BE2C (cell line): ENCODE measurements around the gene ZCCHC7.

ENCODE experiments used
- DNase-seq: peaks from one replicate; pipeline ENCODE4 v3.0.0-alpha.2; 2020
- H3K27me3 ChIP-seq: fragments of 250-450 bp; sonication (Bioruptor Pico); 2 replicates; pipeline ENCODE4 v1.5.1; 2020; ENCODE audit warnings: mild to moderate bottlenecking
- H3K36me3 ChIP-seq: fragments of 250-450 bp; sonication (Bioruptor Pico); 2 replicates; pipeline ENCODE4 v1.5.1; 2020; ENCODE audit warnings: mild to moderate bottlenecking
- H3K4me1 ChIP-seq: fragments of 250-450 bp; sonication (Bioruptor Pico); 2 replicates; pipeline ENCODE4 v1.5.1; 2020
- H3K4me3 ChIP-seq: 2 replicates; pipeline ENCODE4 v1.5.1; 2011; ENCODE audit warnings: low read depth, low read length
- H3K9me3 ChIP-seq: fragments of 250-450 bp; sonication (Bioruptor Pico); 2 replicates; pipeline ENCODE4 v1.5.1; 2020
- TF ChIP-seq, protein P1 (sequence below): IDR thresholded peaks from 2 replicates; pipeline ENCODE4 v1.5.1; 2012; ENCODE audit warnings: mild to moderate bottlenecking, low read depth, low read length

The ZCCHC7 gene

GRCh38 chr9:37324261-37324683 lies 203.9 kb downstream of the ZCCHC7 start:
- peak; percentile 43 for DNase-seq
- H3K4me1 ChIP-seq: peaks cover 23% of the 10 kb centered on the region
- H3K36me3 ChIP-seq: no peaks in the 10 kb centered on the region
- H3K4me3 ChIP-seq: no peak overlapping the region
- TF ChIP-seq, protein P1, sequence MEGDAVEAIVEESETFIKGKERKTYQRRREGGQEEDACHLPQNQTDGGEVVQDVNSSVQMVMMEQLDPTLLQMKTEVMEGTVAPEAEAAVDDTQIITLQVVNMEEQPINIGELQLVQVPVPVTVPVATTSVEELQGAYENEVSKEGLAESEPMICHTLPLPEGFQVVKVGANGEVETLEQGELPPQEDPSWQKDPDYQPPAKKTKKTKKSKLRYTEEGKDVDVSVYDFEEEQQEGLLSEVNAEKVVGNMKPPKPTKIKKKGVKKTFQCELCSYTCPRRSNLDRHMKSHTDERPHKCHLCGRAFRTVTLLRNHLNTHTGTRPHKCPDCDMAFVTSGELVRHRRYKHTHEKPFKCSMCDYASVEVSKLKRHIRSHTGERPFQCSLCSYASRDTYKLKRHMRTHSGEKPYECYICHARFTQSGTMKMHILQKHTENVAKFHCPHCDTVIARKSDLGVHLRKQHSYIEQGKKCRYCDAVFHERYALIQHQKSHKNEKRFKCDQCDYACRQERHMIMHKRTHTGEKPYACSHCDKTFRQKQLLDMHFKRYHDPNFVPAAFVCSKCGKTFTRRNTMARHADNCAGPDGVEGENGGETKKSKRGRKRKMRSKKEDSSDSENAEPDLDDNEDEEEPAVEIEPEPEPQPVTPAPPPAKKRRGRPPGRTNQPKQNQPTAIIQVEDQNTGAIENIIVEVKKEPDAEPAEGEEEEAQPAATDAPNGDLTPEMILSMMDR: no peak
- H3K9me3 ChIP-seq: no peaks in the 10 kb centered on the region
- H3K27me3 ChIP-seq: no peaks in the 10 kb centered on the region

DNA sequence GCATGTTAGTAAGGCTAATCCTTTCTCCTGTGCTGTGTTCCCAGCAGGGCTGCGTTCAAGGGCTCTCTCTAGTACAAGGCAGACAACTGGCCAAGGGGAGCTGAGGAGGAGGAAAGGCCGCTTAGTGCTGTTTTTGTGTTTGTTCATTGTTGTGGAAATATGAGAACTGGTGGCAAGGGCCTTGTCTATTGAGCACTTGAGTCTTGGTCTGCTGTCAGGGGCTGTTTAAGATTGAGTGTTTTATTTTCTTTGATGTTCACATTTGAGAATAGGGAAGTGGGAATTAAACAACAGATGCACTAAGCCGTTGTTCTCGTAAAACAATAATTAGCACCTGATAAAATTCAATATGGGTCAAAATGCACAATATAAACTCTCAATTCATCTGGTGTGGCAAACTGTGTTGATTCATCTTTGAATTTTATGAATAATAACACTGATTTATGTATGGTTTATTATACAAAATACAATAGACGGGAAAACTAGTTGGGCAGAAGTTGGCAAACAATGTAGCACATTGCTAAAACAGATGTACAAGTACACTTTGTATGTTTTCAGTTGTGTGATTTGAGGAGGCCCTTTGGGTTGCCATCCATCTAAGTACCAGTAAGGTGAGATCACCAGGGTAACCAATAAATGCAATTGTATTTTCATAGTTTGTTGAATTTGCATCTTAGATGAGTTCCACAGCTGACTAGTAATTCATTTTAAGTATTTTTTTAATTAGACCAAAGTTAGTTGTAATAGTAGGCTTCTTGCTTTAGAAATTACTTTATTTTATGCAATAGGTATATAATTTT lies 204.5 kb downstream of the ZCCHC7 start:
- Histone ChIP-seq H3K36me3 (no peaks in the 10 kb centered on the region), H3K4me3 (no peak overlapping the region), H3K9me3 (no peaks in the 10 kb centered on the region), H3K27me3 (no peaks in the 10 kb centered on the region), H3K4me1 (peaks cover 23% of the 10 kb centered on the region)
- TF ChIP-seq, protein P1: no peak
- DNase-seq: peak; percentile 12

GRCh38 chr9:37325778-37326177 lies 205.4 kb downstream of the ZCCHC7 start:
- no peak for DNase-seq
- TF ChIP-seq, protein P1: no peak
- no peaks in the 10 kb centered on the region for H3K9me3 ChIP-seq
- H3K27me3 ChIP-seq: no peaks in the 10 kb centered on the region
- H3K4me3 ChIP-seq: no peak overlapping the region
- H3K4me1 ChIP-seq: peaks cover 23% of the 10 kb centered on the region
- H3K36me3 ChIP-seq: no peaks in the 10 kb centered on the region

DNA sequence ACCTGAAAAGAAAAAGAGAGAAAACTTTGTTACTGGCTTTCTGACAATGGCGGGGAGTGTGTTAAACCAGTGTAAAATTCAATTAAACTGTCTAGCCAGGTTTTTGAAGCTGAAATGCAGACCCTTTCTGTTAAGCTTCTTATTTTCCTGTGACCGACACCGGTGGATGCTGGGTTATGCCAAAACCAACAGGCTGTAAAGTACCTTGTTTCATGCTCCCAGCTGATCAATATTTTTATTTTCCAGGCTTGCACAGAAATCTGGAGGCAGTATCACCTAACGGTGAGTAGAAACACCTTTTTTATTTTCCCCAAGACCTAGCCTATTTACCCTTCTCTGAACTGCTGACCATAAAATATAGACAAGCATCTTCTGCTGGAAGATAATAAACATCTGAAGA lies 207.2 kb downstream of the ZCCHC7 start:
- no peaks in the 10 kb centered on the region for H3K36me3 ChIP-seq
- TF ChIP-seq, protein P1: no peak
- DNase-seq: no peak
- H3K4me1 ChIP-seq: peaks cover 23% of the 10 kb centered on the region
- no peaks in the 10 kb centered on the region for H3K9me3 ChIP-seq
- no peaks in the 10 kb centered on the region for H3K27me3 ChIP-seq
- H3K4me3 ChIP-seq: no peak overlapping the region

GRCh38 chr9:37328556-37329227 lies 208.3 kb downstream of the ZCCHC7 start:
- no peaks in the 10 kb centered on the region for H3K9me3 ChIP-seq
- TF ChIP-seq, protein P1: no peak
- no peak for DNase-seq
- H3K4me3 ChIP-seq: no peak overlapping the region
- peaks cover 32% of the 10 kb centered on the region for H3K4me1 ChIP-seq
- H3K27me3 ChIP-seq: no peaks in the 10 kb centered on the region
- H3K36me3 ChIP-seq: no peaks in the 10 kb centered on the region

GRCh38 chr9:37329576-37329975 lies 209.2 kb downstream of the ZCCHC7 start:
- TF ChIP-seq, protein P1: peak; percentile 80
- Histone ChIP-seq H3K9me3 (no peaks in the 10 kb centered on the region), H3K36me3 (no peaks in the 10 kb centered on the region), H3K4me3 (no peak overlapping the region), H3K4me1 (peaks cover 25% of the 10 kb centered on the region), H3K27me3 (no peaks in the 10 kb centered on the region)
- peak; percentile 25 for DNase-seq
